H1 (cell line): ENCODE data around the gene PLK5. TPM values are rescaled to one million over a fixed set of nuclear protein-coding genes. Genes with fewer than 3 reads are reported as not detected.

Source experiments
- CTCF ChIA-PET: fragments of 300-600 bp; sonication (Branson Sonifier 250); formaldehyde crosslinking; loops from one replicate; lab custom pipeline; 2021; ENCODE audit not compliant: partially characterized antibody; lab: Charles Lee
- POLR2A ChIA-PET: fragments of 300-600 bp; sonication (Branson Sonifier 250); formaldehyde crosslinking; loops from one replicate; lab custom pipeline; 2021; ENCODE audit warnings: inconsistent platforms; ENCODE audit not compliant: partially characterized antibody; lab: Charles Lee
- DNase-seq, 2 experiments: peaks; one replicate each; pipeline versions ENCODE4 v3.0.0 to v3.0.0-alpha.2; 2010 to 2022; ENCODE audit warnings: low spot score in 2 of 2, low read depth in 1 of 2, mixed read lengths in 1 of 2
- FAIRE-seq: peaks from 2 replicates; lab custom pipeline; 2011; peaks lifted over from hg19 to GRCh38; lab: Jason Lieb, UNC
- H2AFZ ChIP-seq: 2 replicates; pipeline ENCODE4 v1.8.1; 2012; ENCODE audit warnings: low read length, inconsistent platforms
- H2AK5ac ChIP-seq: 2 replicates; pipeline ENCODE4 v1.6.1; 2013; ENCODE audit warnings: low read depth, low read length
- H2BK120ac ChIP-seq: replicated peaks from 2 replicates; pipeline ENCODE3; 2013; ENCODE audit warnings: low read depth, low read length, inconsistent platforms
- H2BK12ac ChIP-seq: 2 replicates; pipeline ENCODE4 v1.6.1; 2013; ENCODE audit warnings: low read depth, low read length
- H2BK15ac ChIP-seq: 2 replicates; pipeline ENCODE4 v1.6.1; 2013; ENCODE audit warnings: low read length
- H2BK20ac ChIP-seq: 2 replicates; pipeline ENCODE4 v1.6.1; 2013; ENCODE audit warnings: low read length
- H2BK5ac ChIP-seq: 2 replicates; pipeline ENCODE4 v1.6.1; 2013; ENCODE audit warnings: low read depth, low read length
- H3K14ac ChIP-seq: 2 replicates; pipeline ENCODE4 v1.6.1; 2013; ENCODE audit warnings: inconsistent platforms; ENCODE audit not compliant: insufficient read length
- H3K18ac ChIP-seq: 2 replicates; pipeline ENCODE4 v1.6.1; 2013; ENCODE audit warnings: low read length; ENCODE audit errors: extremely low read depth
- H3K23ac ChIP-seq: 2 replicates; pipeline ENCODE4 v1.6.1; 2013; ENCODE audit warnings: inconsistent platforms; ENCODE audit not compliant: insufficient read length
- H3K23me2 ChIP-seq: 2 replicates; pipeline ENCODE4 v1.6.1; 2013; ENCODE audit warnings: low read depth, low read length
- H3K27ac ChIP-seq: 2 replicates; pipeline ENCODE4 v1.6.1; 2011; ENCODE audit warnings: low read depth, low read length, inconsistent platforms
- H3K27me3 ChIP-seq, 4 experiments: replicated peaks in 1 of 4; 1 replicate in 1 of 4; 2 replicates in 3 of 4; pipeline versions ENCODE4 v1.6.1 to v1.8.1; 2011 to 2013; ENCODE audit warnings: low read length in 3 of 4, mild to moderate bottlenecking in 3 of 4, inconsistent platforms in 2 of 4, mixed read lengths in 2 of 4, moderate library complexity in 1 of 4; ENCODE audit not compliant: control insufficient read depth in 3 of 4, insufficient read depth in 3 of 4; ENCODE audit errors: extremely low read depth in 1 of 4
- H3K36me3 ChIP-seq, 4 experiments: 2 replicates each; pipeline versions ENCODE4 v1.6.1 to v1.8.1; 2011 to 2013; ENCODE audit warnings: mild to moderate bottlenecking in 4 of 4, low read length in 3 of 4, moderate library complexity in 2 of 4, control low read depth in 1 of 4, inconsistent platforms in 1 of 4; ENCODE audit not compliant: insufficient read depth in 4 of 4, control insufficient read depth in 2 of 4
- H3K4ac ChIP-seq: replicated peaks from 2 replicates; pipeline ENCODE3; 2013; ENCODE audit warnings: low read length, low read depth, mixed read lengths, inconsistent platforms; ENCODE audit not compliant: insufficient read length
- H3K4me1 ChIP-seq, 4 experiments: replicated peaks in 1 of 4; 1 replicate in 1 of 4; 2 replicates in 3 of 4; pipeline versions ENCODE4 v1.6.1 to v1.8.1; 2011 to 2013; ENCODE audit warnings: low read length in 3 of 4, inconsistent platforms in 2 of 4, mixed read lengths in 1 of 4; ENCODE audit not compliant: insufficient read depth in 4 of 4, control insufficient read depth in 3 of 4
- H3K4me2 ChIP-seq, 2 experiments: 2 replicates each; pipeline versions ENCODE4 v1.6.1 to v1.8.1; 2011 to 2013; ENCODE audit warnings: low read depth in 2 of 2, low read length in 2 of 2, control low read depth in 1 of 2, inconsistent platforms in 1 of 2, mild to moderate bottlenecking in 1 of 2; ENCODE audit not compliant: insufficient read depth in 1 of 2
- H3K4me3 ChIP-seq, 4 experiments: fragments of 200-600, 300-600 bp in 1 of 4; sonication (generic), shearing (Covaris generic), sonication (Bioruptor Twin) in 1 of 4; 2 replicates each; pipeline versions ENCODE4 v1.5.1 to v1.8.1; 2011 to 2016; ENCODE audit warnings: low read length in 4 of 4, low read depth in 3 of 4, control low read depth in 2 of 4, inconsistent platforms in 2 of 4, mild to moderate bottlenecking in 2 of 4, mixed read lengths in 1 of 4, moderate library complexity in 1 of 4; ENCODE audit not compliant: insufficient read depth in 2 of 4; ENCODE audit errors: extremely low read depth in 1 of 4
- H3K56ac ChIP-seq: replicated peaks from 2 replicates; pipeline ENCODE3; 2013; ENCODE audit warnings: low read depth, mild to moderate bottlenecking, mixed read lengths, low read length, inconsistent platforms; ENCODE audit not compliant: insufficient read length
- H3K79me1 ChIP-seq: 2 replicates; pipeline ENCODE4 v1.6.1; 2013; ENCODE audit warnings: low read depth, low read length, control low read depth
- H3K79me2 ChIP-seq, 2 experiments: 2 replicates each; pipeline versions ENCODE4 v1.6.1 to v1.8.1; 2012 to 2013; ENCODE audit warnings: low read length in 2 of 2, mild to moderate bottlenecking in 2 of 2, inconsistent platforms in 1 of 2; ENCODE audit not compliant: insufficient read depth in 2 of 2, control insufficient read depth in 1 of 2
- H3K9ac ChIP-seq, 4 experiments: replicated peaks in 1 of 4; 1 replicate in 1 of 4; 2 replicates in 3 of 4; pipeline versions ENCODE4 v1.6.1 to v1.8.1; 2011 to 2013; ENCODE audit warnings: low read depth in 3 of 4, low read length in 3 of 4, control low read depth in 2 of 4, mild to moderate bottlenecking in 2 of 4, moderate library complexity in 2 of 4, inconsistent platforms in 1 of 4; ENCODE audit errors: extremely low read depth in 1 of 4
- H3K9me3 ChIP-seq, 2 experiments: 2 replicates each; pipeline versions ENCODE4 v1.6.1 to v1.8.1; 2012 to 2013; ENCODE audit warnings: mild to moderate bottlenecking in 2 of 2, moderate library complexity in 2 of 2, control low read depth in 1 of 2, inconsistent platforms in 1 of 2, low read depth in 1 of 2, low read length in 1 of 2, mixed read lengths in 1 of 2; ENCODE audit not compliant: insufficient read depth in 2 of 2
- H4K20me1 ChIP-seq, 2 experiments: replicated peaks in 1 of 2; 2 replicates each; pipeline versions ENCODE3 to v1.8.1; 2011 to 2013; ENCODE audit warnings: inconsistent platforms in 2 of 2, low read length in 2 of 2, mild to moderate bottlenecking in 1 of 2; ENCODE audit not compliant: insufficient read depth in 2 of 2, control insufficient read depth in 1 of 2
- H4K5ac ChIP-seq: 2 replicates; pipeline ENCODE4 v1.6.1; 2013; ENCODE audit warnings: low read length, low read depth, mixed read lengths, inconsistent platforms; ENCODE audit not compliant: insufficient read length
- H4K8ac ChIP-seq: 2 replicates; pipeline ENCODE4 v1.8.0; 2013; ENCODE audit warnings: mild to moderate bottlenecking, moderate library complexity, low read length, inconsistent platforms; ENCODE audit not compliant: insufficient read depth; ENCODE audit errors: extremely low read depth
- H4K91ac ChIP-seq: replicated peaks from 2 replicates; pipeline ENCODE3; 2013; ENCODE audit warnings: low read length, mixed read lengths, inconsistent platforms; ENCODE audit not compliant: insufficient read length
- CEBPB ChIP-seq: IDR thresholded peaks from 2 replicates; pipeline ENCODE4 v1.6.1; 2012; ENCODE audit warnings: low read depth, low read length
- EZH2 ChIP-seq: fragments of 200-600 bp; sonication (generic); IDR thresholded peaks from 2 replicates; pipeline ENCODE4 v1.7.1; 2012; ENCODE audit warnings: low read depth, mild to moderate bottlenecking, moderate library complexity, low read length, inconsistent platforms; ENCODE audit not compliant: severe bottlenecking
- GTF2F1 ChIP-seq: IDR thresholded peaks from 2 replicates; pipeline ENCODE4 v1.6.1; 2012; ENCODE audit warnings: low read depth, low read length, improper control_type of control experiment, borderline replicate concordance
- HDAC6 ChIP-seq: IDR thresholded peaks from one replicate; pipeline ENCODE4 v1.7.1; 2012; ENCODE audit warnings: low read depth, mild to moderate bottlenecking, inconsistent platforms, low read length, moderate library complexity
- POLR2AphosphoS5 ChIP-seq: IDR thresholded peaks from 2 replicates; pipeline ENCODE4 v1.6.1; 2011; ENCODE audit warnings: low read depth, low read length
- YY1 ChIP-seq: IDR thresholded peaks from 2 replicates; pipeline ENCODE4 v1.6.1; 2011; ENCODE audit warnings: low read depth, mild to moderate bottlenecking, low read length
- WGBS, 2 experiments: shearing (Covaris generic) in 1 of 2; methylation state at CpG; one replicate each; pipeline versions ENCODE4 v1.1.6 to v1.1.7; 2013 to 2015; ENCODE audit warnings: low lambda C conversion rate in 2 of 2, mixed read lengths in 2 of 2, inconsistent platforms in 1 of 2, low coverage in 1 of 2, missing lambda C conversion rate in 1 of 2; ENCODE audit not compliant: insufficient replicate concordance in 2 of 2, insufficient coverage in 1 of 2, insufficient read length in 1 of 2; ENCODE audit errors: extremely low coverage in 1 of 2, missing lambda C conversion rate in 1 of 2; 5-methylcytosine and 5-hydroxymethylcytosine counted together
- polyA plus RNA-seq, 7 experiments: library from polyadenylated mRNA; depleted of rRNA in 3 of 7; stranded (reverse) in 5 of 7; unstranded in 2 of 7; fragments of >200 nt in 5 of 7; fragments of 200-250 nt in 2 of 7; gene quantifications; 1 replicate in 5 of 7; 2 replicates in 1 of 7; 4 replicates in 1 of 7; pipeline versions ENCODE4 v1.2.1 to v1.2.3, GENCODE V29; 2011 to 2013; ENCODE audit warnings: missing spikeins in 2 of 7, mixed read lengths in 2 of 7
- total RNA-seq: library from RNA; stranded (reverse); fragmentation: NEBNext Ultra II Directional; extraction: Animal tissue kit (Norgen Biotek cat#: 25700); gene quantifications from 2 replicates; pipeline ENCODE4 v1.2.1, GENCODE V29; 2021

Gene PLK5
- total and polyA plus RNA-seq, 2 of the 8 experiments (the other 6 are each of a cell fraction or from before 2014, with no cell fraction given) = 0.43 to 0.45 TPM

DNA sequence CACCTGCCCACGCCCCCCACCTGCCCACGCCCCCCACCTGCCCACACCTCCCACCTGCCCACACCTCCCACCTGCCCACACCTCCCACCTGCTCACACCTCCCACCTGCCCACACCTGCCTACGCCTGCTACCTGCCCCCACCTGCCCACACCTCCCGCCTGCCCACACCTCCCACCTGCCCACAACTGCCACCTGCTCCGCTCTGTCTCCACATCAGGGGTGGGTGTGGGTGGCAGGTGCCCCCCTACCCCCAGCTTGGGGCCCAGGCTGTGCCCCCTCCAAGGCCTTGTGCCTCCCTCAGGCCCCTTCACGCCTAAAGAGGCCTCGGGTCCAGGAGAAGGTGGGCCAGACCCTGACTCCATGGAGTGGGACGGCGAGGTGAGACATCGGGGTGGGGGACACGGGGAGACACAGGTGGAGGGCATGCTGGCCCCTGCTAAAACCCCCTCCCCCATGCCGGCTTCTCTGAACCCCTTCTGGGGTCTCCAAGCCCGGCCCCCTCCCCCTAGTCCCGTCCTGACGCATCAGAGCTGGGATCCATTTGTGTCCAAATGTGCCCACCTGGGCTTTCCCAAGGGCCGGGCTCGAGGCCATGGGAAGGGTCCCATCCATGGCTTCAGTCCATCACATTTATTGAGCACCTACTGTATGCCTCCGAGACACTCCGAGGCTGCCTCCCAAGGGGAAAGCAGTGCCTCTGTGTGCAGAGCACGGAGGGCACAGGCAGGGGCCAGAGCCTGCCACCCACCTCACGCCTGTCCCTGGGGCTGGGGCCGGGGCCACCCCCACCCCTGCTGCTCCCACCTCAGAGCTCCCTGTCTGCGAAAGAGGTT lies 4.9 kb downstream of the PLK5 start:
- no peak overlapping the region for H3K9ac ChIP-seq
- POLR2A ChIA-PET = no interaction called here
- FAIRE-seq = no peak

More for the DNA sequence above, 4.9 kb downstream of the PLK5 start:
- Histone ChIP-seq H2BK12ac (no peak overlapping the region), H3K4me3 (no peak overlapping the region), H3K27me3 (peaks cover 15 to 20% (median 19%) of the 10 kb centered on the region in 4 experiments), H3K79me2 (no peaks in the 10 kb centered on the region), H3K14ac (no peak overlapping the region), H3K23me2 (peaks cover 8% of the 10 kb centered on the region; the same call in 1 of the 2 replicates), H2BK15ac (no peak overlapping the region), H2BK120ac (no peak overlapping the region), H2AK5ac (no peak overlapping the region), H3K9me3 (no peaks in the 10 kb centered on the region), H4K91ac (no peak overlapping the region), H4K20me1 (peaks cover 8 to 14% of the 10 kb centered on the region in 2 experiments), H2BK5ac (no peak overlapping the region), H3K4me1 (peaks cover 0 to 3% (median 1%) of the 10 kb centered on the region in 4 experiments; a peak in 3 of 7 replicates), H3K23ac (no peak overlapping the region), H3K56ac (no peak overlapping the region), H3K4me2 (no peak overlapping the region), H3K27ac (no peak overlapping the region), H4K8ac (no peak overlapping the region), H3K36me3 (no peaks in the 10 kb centered on the region; a peak in 1 of 8 replicates), H3K18ac (no peak overlapping the region), H4K5ac (no peak overlapping the region), H2AFZ (no peak overlapping the region), H2BK20ac (no peak overlapping the region), H3K4ac (no peak overlapping the region), H3K79me1 (no peaks in the 10 kb centered on the region)
- TF ChIP-seq POLR2AphosphoS5 (no peak), CEBPB (no peak), GTF2F1 (no peak), EZH2 (no peak), YY1 (no peak), HDAC6 (no peak)
- WGBS, 2 experiments = 92% methylated on average over 16 of the region's 23 CpGs; no CpG with 5 or more reads in 1 of the 2 experiments
- CTCF ChIA-PET = no interaction called here
- peak in 1 of 2 experiments; percentile 43 for DNase-seq
